UCSD-AML1 (cell line): ENCODE data around the gene PLRG1.
"Not testable (repeated sequence)": the region's sequence is repeated elsewhere in the genome, so short reads cannot be mapped to it uniquely, and the experiment has no call there.

Source experiments
- DNase-seq: peaks from one replicate; lab custom pipeline; 2025; ENCODE audit not compliant: unreplicated experiment; lab: John Stamatoyannopoulos, UW

Gene PLRG1

DNA sequence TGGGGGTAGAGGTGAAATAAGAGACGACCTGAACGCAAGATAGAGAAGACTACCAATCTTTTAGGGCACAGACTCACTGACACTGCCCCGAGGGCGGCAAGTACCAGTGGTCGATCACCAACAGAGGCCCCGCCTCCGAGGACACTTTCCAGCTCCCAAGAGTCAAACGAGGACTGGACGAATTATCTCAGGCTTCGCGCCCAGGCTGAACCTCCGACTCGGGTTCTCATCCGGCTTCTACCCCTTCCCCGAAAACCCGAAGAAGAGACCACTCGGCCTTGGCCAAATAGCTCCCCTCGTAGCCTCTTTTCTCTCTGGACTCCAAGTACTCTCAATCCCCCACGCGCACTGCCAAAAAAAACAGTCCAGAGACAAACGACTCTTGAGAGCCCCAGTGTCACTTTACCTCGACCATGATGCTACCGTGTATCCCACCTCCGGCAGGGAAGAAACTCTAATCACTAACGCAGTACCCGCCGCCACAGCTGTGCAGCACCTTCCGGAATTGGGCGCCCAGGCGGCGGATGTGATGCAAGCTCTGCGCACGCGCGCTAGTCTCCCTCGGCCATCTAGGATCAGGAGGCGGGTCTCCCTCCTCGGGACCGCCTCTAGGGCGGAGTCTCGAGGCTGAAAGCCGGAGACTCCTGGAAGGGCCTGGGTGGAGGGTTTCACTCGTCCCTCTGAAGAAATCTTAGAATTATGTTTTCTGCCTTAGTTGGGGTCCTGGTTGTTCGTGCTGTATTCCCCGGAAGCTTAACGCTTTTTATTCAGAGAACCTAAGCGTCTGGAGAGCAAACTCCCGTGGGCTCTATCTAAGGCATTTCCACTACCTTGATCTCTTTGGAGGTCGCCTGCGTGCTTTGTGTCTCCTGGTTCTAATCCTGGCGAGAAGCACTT, at the start of gene PLRG1:
PLRG1 (minus strand) TSS at position 507 of the 897 bp plus-strand sequence; CDS start at position 415, 92 bp downstream.
- DNase-seq, result peak; percentile 97

DNA sequence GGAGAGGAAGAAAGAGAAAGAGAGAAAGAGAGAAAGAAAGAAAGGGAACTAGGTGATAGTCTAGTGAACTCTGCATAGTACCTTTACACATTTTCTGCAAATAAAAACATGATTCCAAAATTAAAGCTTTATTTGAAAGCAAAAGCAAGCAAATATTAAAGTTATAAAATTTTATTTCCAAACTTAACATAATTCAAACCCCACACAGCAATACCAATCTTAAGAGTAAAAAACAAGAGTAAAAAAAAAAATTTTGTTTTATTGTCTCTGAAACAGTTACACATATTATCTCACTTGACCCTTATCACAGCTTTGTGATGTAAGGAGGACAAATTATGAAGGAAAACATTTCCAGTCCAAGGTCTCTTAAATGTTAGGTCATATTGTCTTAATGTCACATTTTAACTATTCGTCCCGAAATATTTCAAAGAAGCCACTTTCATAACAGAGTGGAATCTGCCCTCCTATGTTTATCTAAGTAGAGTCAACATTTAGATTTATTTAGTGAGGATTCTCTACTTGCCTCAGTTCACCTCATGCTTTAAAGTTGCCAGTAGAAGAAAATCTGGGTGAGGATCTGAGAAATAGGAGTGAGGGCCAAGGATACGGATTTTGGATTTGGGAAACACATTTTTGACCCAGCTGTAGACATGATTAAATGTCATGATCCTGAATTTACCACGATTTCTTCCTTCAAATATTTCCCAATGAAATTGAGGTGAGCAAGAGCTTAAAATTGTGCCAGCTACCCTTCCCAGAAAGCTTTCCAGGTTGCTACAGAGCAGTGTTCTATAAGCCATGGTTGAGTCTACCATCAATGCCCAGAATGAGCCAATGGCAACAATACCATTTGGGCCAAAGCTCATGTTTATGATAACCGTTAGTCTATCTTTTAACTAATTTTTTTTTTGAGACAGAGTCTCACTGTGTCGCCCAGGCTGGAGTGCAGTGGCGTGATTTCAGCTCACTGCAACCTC, 47.9 kb upstream of the PLRG1 start:
- DNase-seq, result no peak

DNA sequence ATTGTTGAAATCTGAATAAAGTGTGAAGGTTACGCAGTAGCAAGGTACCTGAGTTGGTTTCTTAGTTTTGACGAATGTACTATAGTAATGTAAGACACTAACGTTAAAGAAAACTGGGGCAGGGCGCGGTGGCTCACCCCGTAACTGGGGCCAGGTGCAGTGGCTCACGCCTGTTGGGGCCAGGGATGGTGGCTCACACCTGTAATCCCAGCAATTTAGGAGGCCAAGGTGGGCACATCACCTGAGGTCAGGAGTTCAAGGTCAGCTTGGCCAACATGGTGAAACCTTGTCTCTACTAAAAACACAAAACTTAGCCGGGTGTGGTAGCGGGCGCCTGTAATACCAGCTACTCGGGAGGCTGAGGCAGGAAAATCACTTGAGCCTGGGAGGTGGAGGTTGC, 47.1 kb upstream of the PLRG1 start:
- not testable (repeated sequence) for DNase-seq

DNA sequence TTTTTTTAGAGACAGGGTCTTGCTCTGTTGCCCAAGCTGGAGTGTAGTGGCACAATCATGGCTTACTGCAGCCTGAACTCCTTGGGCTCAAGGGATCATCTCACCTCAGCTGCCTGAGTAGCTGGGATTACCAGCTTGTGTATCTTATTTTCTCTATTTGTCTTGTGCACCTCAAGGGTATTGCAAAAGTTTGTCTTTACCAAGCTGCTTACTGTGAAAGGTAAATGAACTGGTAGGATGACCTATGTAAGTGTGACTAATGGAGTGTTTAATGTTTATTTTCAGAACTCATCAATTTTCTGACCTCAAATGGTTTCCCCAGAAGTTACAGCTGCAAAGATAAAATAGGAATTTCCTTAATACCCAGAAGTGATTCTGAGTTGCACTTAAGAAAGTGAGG, 45.6 kb upstream of the PLRG1 start:
- DNase-seq, result no peak

DNA sequence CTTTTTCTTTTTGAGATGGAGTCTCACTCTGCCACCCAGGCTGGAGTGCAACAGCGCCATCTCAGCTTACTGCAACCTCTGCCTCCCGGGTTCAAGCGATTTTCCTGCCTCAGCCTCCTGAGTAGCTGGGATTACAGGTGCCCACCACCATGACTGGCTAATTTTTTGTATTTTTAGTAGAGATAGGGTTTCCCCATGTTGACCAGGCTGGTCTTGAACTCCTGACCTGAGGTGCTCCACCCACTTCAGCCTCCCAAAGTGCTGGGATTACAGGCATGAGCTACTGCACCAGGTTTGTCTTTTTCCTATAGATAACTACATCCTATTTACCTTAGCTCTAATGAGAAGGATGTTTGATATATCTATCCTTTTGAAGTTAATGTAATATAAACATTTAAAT, 44.1 kb upstream of the PLRG1 start:
- not testable (repeated sequence) for DNase-seq

DNA sequence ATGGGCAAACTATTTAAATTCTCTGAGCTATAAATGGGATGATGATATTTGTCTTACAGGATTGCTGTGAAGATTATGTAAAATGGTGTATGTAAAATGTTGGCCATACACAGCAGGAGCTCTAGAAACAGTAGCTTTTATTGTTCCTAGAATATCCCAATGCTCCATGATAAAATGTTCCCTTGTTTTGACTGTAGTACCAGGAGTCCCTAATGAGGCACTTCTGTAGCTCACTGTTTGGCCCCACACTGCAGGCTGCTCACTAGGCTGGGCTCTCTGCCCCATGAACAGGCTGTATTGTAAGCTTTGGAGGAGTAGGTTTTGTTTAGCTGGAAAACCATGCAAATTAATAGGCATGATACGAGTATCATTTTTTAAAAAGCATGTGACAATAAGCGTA, 43.7 kb upstream of the PLRG1 start:
- no peak for DNase-seq

DNA sequence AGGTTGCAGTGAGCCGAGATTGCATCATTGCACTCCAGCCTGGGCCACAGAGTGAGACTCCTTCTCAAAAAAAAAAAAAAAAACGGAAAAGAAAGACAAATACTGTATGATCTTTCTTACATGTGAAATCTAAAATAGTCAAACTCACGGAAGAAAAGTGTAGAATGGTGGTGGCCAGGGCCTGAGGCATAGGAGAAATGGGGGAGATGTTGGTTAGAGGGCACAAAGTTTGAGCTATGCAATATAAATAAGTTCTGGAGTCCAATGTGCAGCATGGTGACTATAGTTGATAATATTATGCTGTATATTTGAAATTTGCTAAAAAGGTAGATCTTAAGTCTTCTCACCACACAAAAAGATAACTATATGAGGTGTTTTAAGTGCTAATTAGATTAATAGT, 41.7 kb upstream of the PLRG1 start:
- no peak for DNase-seq

DNA sequence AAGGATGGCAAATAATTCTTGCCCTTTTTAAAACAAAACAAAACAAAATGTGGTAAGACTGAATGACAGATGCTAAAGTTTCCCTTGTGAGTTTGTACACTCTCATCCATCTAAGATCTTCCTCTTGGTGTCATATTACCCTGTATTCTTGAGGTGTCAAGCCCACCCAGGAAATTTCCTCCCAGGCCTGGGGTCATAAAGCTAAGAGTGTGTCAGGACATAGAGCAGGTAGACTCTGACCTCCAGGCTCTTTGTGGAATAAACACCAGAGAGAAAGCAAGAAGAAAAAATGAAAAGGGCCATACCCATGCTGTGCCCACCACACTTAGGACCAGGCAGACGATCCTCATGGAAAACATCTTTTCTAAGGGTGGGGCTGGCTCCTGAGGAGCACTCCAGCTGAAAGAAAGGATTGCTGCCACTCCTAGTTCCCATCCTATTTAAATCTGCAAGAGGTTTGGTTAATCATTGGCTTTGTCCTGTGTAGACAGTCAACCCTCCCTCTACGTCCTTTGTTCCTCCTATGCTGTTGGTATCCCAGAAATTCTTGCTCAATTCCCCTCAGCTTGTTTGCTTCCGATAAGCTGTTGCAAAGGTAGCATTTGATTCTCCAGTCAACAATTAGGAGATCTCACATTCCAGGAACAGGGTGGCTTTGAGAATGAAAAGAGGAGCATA, 40.3 kb upstream of the PLRG1 start, which contains the start of gene FGA:
FGA (minus strand) TSS at position 414 of the 678 bp plus-strand sequence; CDS start at position 359, 55 bp downstream.
- no peak for DNase-seq

DNA sequence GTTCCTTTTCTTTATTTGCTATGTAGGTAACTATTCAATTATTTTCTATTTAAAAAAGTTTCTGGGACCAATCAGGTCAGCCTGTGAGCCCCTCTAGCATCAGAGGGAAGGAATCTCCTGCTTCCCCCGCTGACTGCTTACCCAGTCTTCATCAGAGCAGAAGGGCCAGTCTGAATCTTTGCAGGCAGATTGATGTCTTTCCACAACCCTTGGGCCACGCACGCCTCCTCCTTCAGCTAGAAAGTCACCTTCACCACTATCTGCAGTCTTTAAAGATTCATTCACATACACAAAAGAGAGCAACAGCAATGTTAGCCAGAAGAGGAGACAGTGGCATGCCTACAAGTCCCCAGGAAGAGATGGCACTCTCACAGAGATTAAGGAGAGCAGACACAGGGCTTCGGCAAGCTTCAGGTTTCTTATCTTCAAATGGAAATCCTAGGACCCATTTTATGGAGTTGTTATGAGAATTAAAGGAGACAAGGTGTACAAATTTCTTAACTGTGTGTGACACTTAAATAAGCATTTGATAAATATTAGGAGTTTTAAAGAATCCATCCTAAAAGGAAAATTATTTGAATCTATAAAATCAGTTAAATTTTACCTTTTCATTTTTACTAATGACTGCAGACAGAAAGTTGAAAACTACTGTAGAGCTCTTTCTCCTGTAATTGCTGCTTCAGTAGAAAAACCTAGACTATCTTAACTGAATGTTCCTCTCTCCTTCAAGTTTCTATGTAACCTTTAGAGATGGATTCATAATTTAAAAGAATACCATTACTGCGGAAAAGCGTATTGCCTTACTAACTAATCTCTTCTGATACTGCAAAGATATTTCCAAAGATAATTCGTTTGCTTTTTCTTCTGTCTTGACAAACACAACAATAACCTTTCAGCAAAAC, 39.3 kb upstream of the PLRG1 start:
- DNase-seq, result no peak

DNA sequence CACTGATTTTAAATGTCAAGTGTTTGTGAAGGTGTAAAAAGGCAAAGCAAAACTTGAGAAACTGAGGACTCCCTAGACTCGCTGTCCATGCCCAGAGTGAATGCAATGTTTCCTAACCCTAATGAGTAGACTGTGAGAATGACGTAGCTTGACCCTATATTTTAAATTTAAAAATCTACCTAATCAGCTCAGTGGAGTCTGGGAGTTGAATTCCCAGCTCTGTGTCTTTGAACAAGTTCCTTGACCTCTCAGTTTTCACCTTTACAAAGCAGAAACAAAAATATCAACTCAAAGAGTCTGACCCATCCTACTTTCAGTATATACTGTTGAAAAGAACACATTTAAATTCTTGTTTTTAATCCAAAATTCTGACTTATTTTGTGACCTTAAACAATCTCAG, 38.0 kb upstream of the PLRG1 start:
- DNase-seq, result no peak

DNA sequence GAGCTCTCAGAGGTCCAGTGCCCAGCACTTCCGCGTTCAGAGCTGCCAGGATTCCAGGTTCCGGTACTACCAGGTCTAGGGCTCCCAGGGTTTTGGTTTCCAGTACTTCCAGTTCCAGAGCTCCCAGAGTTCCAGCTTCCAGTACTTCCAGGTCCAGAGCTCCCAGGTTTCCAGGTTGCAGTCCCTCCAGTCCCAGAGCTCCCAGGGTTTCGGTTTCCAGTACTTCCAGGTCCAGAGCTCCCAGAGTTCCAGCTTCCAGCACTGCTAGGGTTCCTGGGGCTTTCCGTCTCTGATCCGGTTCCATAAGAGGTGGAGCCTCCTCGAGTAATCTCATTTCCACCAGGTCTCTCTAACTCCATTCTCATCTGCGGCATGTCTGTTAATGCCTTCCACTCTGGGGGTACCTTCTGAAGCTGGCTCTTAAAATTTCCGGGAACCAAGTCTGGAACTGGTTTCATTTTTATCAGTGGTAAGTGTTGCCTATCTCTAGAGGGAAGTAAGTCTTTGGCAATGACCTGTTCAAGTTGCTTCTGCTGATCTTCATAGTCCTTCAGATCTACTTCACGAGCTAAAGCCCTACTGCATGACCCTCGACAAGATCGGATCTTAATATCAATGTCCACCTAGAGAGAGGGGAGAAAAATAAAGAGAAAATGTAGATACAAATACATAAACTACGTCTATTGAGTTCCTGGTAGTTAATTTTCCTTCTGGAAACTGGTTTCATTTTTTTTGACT, 36.3 kb upstream of the PLRG1 start:
- no peak for DNase-seq

DNA sequence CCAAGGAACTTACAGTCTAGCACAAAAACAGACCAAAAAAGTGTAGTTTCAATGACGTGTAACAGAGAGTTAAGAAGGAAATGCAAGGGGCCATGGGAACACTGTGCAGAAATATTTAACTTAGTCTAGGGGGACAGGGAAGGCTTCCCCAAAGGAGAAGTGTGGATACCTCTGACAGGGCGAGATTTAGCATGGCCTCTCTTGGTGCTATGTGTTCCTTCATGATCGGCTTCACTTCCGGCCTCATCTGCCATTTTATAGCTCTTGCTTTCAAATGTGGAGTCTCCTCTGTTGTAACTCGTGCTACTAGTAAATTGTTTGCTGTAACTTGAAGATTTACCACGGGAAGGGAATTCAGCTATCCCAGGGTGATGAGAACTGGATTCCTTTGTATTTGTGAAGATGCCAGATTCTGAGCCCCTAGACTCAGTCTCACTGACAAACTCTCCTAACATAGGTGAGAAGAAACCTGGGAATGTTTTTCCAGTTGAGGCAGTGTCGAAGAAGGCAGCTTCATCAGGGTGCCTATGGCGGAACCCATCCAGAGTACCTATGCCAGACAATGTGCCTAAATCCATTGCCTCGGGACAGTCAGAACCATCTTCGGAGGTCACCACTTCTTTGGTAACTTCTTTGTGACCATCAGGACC, 35.3 kb upstream of the PLRG1 start:
- DNase-seq, result no peak

DNA sequence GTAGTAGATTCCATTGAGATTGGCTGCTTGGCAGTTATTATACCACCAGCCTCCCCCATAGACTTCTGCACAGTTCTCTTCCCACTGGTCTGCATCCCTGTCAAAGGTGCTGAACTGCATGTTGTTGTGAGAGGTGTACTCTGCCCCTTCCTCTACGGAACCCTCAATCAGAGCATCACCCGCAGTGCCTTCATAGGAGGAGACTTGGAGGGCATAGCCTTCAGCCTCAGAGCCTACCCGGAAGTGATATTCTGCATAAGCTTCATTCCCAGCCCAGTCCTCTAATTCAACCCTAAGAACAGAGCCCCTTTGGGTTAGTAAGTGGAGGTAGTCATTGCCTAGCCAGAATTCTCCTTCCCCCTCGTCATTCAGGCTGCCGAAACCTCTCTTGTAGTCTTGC, 34.1 kb upstream of the PLRG1 start:
- DNase-seq, result no peak

DNA sequence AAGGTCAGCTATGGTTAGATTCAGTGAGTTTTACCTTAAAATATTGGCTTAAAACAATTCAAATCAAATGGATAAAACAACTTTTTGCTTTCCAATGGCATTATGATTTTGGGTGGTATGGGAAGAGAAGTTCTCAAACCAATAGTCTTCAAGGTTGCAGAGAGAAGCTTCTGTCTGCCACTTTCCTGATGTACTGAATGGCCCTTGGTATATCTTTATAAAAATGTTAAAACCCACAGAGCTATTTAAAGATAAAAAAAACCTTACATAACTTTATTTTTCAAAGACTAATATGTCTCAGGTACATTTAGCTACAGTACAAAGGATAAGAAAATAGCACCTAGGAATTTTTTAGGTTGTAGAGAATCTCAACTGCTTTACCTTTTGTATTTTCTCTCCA, 33.5 kb upstream of the PLRG1 start:
- no peak for DNase-seq

DNA sequence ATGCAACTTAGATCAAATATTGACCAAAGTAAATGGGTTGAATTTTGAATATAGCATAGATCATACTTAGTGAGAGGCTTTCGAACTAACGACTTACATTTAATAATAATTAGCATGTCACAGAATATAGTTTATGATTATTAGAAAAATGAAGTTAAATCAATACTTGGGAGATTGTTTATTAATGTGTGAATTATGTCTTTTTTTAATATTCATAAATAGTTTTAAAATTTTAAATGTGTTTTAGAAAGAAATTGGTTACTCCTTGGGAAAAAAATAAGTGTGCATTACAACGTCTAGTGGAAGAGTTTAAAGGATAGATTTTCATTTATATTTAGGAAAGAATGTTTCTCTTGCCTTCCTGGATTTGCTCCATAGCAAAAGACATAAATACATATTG, 33.0 kb upstream of the PLRG1 start:
- no peak for DNase-seq

DNA sequence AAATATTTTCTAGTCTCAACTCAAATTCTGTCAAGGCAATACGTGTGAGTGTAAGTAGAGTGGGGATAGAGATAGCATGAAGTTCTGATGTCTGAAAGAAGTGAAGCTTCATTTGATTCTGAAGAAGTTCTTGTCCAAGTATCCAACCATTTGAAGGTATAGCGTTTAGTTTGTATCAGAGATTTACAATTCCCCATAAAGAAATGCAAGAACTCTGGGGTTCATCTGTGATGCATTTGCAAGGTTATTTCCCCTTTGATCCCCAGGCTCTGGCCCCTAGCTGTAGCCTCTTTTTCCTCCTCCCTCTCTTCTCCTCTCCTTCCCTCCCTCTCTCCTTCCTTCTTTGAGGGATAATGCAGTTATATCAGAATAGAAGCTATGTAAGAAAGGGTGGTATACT, 32.5 kb upstream of the PLRG1 start:
- DNase-seq, result no peak

DNA sequence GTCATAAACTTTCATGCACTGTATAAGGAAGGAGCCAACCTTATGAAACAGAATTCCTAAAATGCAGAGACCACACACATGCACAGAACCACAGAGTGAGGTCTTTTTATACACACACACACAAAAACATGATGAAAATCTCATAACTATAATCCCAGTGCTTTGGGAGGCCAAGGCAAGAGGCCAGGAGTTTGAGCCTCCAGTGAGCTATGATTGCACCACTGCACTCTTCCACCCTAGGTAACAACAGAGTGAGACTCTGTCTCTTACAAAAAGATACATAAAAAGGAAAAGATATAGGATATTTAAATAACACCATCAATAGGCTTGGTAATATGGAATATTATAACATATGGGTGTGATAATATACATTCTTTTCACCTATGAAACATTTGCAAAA, 29.7 kb upstream of the PLRG1 start:
- no peak for DNase-seq

DNA sequence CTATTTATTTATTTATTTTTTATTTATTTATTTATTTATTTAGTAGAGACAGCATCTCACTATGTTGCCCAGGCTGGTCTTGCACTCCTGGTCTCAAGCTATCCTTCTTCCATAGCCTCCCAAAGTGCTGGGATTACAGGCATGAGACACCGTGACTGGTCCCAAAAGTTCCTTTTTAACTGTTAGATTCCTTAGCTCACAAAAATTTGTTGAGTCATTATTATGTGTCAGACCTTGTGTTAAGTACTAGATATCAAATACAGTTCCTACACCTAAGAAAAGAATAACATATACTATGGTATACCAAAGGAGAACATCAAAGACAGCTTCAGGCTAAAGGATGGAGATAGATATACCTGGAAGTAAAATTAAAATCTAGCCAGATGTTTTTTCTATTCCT, 28.7 kb upstream of the PLRG1 start:
- DNase-seq, result no peak

DNA sequence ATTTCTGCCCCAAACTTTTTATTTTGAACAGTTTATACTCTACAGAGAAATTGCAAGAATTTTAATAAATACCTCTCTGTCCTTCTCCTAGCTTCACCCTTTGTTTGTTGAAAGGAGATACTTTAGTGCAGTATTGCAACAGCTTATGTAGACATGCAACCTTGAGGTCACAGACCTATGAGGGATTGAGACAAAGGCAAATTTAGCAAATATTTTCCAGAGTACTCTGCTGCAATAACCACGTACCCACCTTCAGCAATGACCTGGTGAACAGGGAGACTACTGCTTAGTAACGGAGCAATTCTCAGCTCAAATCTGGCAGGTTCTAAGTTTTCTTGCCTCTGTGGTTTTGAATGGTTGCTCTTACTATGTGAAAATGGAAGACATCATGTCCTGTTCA, 27.1 kb upstream of the PLRG1 start:
- no peak for DNase-seq
